Hypothalamus (tissue), 51 donors: ENCODE measurements around the gene EID2.

Experiments
- DNase-seq, 51 donors: peaks; one replicate each; lab custom pipeline; 2025; lab: John Stamatoyannopoulos, UW

Gene EID2

DNA sequence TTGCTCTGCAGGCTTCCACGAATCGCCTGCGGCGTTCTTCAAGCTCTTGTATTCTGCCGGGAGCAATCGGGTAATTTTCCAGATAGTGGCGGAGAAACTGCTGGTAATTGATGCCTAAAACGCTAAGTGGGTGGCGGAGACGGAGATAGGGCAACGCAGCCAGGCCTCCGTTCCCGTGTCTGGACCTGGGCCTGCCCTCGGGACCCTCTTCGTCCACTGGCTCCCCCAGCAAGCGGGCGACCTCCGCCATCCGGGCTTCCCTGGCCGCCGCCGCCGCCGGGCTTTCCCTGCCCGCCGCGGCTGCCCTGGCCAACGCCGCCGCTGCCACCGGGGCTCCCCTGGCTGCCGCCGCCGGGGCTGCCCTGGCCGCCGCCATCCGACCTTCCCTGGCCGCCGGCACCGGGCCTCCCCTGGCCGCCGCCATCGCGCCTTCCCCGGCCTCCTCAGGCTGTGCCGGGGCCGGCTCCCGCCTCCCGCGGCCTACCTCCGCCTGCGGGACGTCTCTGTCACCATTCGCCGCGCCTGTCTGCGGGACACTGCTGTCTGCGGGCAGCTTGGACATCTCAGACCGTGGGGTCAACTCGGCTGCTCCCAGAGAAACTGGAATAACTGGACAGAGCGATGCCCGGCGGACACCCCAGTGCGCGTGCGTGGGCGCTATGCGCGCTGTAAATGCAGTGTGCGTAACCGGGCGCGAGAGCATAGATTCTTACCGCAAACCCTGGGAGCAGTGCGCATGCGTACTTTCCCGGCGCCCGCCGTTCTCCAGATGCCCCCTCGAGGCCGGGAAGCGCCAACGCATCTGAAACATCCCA lies at the start of gene EID2:
Gene EID2, minus strand, starts transcription at position 644 of the 815 bp plus-strand sequence. Its CDS starts 82 bp downstream, at position 562.
- peak; percentile 62 to 97 (median 92) for DNase-seq

DNA sequence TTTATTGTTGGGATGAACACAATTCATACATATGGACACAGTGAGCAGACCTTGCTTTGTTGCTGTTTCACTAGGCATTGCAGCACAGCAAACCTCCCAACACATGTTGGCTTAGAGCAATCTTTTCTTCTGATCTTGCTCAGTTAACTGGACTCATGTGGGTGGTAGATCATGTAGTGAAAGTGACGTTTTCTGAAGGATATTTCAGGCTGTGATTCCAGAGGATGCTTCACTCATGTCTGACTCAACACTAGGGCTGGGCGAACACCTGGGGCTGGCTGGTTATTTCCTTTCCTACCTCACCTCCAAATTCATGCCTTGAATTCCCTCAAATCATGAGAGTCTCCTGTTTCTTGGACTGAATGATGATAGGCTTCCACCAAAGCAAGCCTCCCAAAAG lies 48.1 kb upstream of the EID2 start:
- DNase-seq = no peak

DNA sequence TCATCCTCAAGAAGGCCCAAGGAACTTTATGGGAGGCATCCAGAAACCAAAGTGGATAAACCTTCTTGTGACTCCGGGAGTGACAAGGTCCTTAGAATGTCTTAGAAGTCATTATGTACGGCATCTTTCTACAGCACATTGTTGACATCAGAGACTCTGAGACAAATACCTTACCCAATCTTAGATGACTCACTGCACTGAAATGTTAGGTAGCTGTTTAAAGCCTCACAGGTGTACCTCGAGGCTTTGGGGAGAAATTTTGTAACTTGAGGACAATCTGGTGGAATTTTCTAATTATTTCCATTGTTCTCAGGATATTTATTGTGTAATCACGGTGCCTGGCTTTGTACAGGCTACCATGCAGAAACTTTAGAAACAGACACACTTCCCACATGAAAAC lies 47.5 kb upstream of the EID2 start:
- DNase-seq = no peak

- no peak for DNase-seq
Observed at GRCh38 chr19:39582891-39583625, 43.1 kb upstream of the EID2 start.

GRCh38 chr19:39582442-39582841 lies 42.5 kb upstream of the EID2 start:
- DNase-seq = no peak

- no peak for DNase-seq
Observed at GRCh38 chr19:39568604-39569003, 28.6 kb upstream of the EID2 start.

- no peak for DNase-seq
Observed at GRCh38 chr19:39566064-39566463, 26.1 kb upstream of the EID2 start.

- no peak for DNase-seq
Observed at GRCh38 chr19:39563408-39563807, 23.4 kb upstream of the EID2 start.

- DNase-seq = no peak
Observed at GRCh38 chr19:39558624-39559117, 18.7 kb upstream of the EID2 start.

DNA sequence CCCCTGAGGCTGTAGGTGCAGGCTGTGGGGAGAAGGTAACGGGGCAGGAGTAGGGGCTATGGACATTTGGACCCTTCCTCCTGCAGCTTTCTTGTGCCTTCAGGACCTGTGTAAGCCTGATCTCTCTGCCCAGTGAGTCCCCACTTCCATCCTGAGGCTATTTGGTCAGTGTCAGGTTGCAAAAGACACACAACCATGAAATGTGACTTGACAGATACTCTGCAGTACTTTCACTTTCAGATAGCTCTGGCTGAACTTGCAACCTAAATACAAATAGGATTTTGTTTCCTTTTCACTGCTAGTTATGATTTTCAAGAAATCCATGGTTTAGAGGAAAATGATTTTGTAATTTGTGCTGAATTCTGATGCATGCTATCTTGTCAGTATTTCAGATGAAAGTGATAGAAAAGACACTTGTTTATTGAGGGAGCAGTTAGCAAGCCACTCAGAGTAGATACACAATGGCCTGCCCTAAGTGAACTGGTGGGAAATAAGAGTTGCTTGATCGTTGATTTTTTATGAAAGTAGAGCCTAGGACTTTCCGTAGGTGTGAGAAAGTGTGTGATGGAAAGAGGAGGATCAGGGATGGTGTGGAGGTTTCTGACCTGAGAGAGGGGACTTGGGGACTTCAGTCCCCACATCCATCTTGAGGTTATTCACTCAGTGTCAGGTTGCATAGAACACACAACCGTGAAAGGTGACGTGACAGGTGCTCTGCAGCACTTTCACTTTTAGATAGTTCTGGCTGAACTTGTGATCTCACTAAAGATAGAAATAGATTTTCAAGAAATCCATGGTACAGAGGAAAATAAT lies 18.1 kb upstream of the EID2 start:
- DNase-seq = no peak

DNA sequence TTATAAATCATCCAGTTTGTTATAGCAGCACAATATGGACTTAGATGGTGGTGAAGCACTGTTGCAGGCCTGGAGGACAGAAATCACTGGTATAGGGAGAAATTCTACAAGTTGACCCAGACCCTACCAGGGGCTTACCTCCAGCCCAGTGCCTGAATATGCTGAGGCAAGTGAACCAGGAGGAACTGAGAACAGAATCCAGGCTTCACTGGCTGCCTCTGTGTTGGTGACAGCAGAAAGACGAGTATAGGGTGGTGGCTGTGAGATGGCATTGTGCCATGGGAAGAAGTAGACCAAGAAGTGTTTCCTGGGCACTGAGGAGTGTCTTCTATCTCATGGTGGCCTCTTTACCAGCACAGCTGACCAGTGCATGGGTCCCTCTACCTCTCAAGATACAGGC lies 15.9 kb upstream of the EID2 start:
- peak in 1 of 51 donors; percentile 4 for DNase-seq

GRCh38 chr19:39554701-39555311 lies 14.8 kb upstream of the EID2 start:
- DNase-seq = no peak

DNA sequence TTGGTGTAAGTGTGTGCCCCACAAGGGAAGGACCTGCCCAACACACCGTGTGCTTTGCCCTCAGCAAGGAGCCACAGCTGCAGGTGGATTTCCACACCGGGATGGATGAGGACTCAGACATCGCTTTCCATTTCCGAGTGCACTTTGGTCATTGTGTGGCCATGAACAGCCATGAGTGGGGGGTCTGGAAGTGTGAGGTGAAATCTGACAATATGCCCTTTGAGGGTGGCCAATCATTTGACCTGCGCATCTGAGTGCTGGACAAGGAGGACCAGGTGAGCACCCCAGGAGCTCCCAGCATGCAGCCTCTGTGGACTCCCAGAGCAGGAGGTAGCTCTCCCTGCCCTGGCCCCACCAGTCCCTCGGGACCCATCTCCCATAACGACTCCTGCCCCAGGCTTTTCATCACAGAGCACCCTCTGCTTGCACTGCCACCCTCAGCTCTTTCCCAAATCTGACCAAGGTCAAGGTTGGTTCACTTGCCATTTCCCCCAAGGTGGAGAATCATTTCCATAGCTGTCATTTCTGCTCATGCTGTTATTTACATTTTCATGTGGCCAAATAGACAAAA lies 13.2 kb upstream of the EID2 start:
- DNase-seq = no peak

DNA sequence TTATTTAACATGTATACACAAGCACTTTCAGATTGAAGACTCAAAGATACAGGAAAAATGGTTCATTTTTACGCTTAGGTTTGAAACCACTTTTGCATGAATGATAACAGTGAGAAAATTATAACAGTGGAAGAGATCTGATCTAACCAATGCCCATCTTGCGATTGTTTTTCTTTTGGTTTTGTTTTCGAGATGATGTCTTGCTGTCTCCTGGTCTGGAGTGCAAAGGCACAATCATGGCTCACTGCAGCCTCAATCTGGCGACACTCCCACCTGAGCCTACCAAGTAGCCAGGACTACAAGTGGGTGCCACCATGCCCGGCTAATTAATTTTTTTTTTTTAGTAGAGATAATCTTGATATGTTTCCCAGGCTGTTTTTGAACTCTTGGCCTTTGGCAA lies 10.2 kb upstream of the EID2 start:
- DNase-seq = no peak

GRCh38 chr19:39546599-39546998 lies 6.6 kb upstream of the EID2 start:
- no peak for DNase-seq

DNA sequence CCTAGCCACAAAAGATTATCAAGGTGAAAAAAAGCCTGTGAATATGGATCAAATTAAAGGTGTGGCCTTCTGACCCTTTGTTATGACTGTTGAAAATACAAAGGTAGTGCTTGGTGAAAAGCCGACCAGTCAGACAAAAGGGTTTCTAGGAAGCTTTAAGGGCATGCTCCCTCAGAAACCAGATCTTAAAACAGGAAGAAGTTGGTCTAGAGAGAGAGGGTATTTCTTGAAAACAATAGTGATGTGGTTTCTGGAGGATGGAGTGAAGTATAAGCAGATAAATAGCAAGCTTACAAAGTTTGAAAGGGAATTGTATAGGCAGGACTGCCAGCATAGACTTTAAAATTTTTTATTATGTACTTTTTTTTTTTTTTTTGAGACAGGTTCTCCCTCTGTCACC lies 5.0 kb upstream of the EID2 start:
- DNase-seq = no peak

DNA sequence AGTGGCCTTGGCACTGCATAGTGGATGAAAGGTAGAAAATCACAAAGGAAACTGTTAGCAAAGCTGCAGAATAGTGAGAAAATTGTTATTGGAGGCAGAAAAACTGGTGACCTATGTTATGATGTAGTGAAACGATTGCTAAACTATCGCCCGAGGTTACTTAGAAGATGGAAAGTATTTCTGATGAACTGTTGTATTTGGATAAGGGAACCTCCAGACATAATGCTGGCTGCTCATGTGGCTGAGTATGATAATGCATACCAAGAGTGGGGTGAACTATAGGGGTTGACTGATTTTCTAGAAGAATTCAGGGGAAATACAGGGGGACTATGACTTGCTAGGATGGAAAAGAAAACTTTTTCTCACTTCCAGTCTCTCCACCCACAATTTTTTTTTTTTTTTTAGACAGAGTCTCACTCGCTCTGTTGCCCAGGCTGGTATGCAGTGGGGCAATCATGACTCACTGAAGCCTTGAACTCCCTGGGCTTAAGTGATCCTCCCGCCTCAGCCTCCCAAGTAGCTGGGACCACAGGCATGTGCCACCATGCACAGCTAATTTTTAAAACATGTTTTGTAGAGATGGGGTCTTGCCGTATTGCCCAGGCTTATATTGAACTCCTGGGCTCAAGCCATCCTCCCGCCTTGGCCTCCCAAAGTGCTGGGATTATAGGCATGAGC lies 4.4 kb upstream of the EID2 start:
- no peak for DNase-seq

GRCh38 chr19:39543477-39543857 lies 3.5 kb upstream of the EID2 start:
- DNase-seq = no peak

DNA sequence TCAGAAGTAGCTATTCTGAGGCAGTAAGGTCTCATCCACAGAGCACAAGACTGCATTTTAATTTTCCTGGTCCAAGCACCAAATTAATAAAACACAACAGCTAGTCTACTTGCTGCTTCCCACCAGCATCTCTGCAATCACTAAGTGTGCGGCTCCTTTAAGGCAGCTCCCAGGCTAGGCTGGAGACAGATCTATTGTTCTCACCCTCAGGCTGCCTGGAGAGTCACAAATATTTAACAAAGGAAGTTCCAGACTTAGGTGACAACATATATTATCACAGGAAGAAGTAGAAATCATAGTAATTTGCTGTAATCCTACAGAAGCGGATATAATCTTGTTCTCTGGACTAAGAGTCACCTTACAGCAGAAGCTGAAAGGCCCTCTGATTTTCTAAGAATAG lies 2.2 kb upstream of the EID2 start:
- peak in 9 of 51 donors; percentile 2 to 45 (median 11) for DNase-seq

GRCh38 chr19:39540333-39540673 lies 342 bp upstream of the EID2 start:
- no peak for DNase-seq
